Measurements from ENCODE around the gene ASB6. TPM values are rescaled to one million over a fixed set of nuclear protein-coding genes. Genes with fewer than 3 reads are reported as not detected.

ASB6 gene
- total RNA-seq, 1 donor from 2014 or later: 17.4 TPM

DNA sequence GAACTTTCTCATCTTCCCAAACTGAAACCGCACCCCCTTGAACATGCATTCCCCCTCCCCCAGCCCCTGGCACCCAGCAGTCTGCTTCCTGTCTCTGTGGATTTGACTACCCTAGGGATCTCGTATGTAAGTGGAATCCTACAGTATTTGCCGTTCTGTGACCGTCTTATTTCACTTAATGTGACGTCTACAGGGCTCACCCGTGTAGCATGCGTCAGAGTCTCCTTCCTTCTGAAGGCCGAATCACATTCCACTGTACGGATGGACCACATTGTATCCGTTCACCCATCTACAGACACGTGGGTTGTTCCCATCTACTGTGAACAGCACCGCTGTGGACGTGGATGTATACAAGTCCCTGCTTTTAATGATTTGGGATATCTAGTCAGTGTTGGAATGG, 28.0 kb upstream of the ASB6 start:
- no peaks in the 10 kb centered on the region for H3K27me3 Mint-ChIP-seq (ENCODE audit: low read depth)
- H3K4me1 Mint-ChIP-seq (ENCODE audit: low read depth): peaks cover 18% of the 10 kb centered on the region
- peak overlapping the region; percentile 17 for H3K27ac Mint-ChIP-seq (ENCODE audit: unreplicated experiment)
- TF ChIP-seq, protein P1, sequence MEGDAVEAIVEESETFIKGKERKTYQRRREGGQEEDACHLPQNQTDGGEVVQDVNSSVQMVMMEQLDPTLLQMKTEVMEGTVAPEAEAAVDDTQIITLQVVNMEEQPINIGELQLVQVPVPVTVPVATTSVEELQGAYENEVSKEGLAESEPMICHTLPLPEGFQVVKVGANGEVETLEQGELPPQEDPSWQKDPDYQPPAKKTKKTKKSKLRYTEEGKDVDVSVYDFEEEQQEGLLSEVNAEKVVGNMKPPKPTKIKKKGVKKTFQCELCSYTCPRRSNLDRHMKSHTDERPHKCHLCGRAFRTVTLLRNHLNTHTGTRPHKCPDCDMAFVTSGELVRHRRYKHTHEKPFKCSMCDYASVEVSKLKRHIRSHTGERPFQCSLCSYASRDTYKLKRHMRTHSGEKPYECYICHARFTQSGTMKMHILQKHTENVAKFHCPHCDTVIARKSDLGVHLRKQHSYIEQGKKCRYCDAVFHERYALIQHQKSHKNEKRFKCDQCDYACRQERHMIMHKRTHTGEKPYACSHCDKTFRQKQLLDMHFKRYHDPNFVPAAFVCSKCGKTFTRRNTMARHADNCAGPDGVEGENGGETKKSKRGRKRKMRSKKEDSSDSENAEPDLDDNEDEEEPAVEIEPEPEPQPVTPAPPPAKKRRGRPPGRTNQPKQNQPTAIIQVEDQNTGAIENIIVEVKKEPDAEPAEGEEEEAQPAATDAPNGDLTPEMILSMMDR (IDR thresholded peaks at IDR 0.05): no peak
- H3K4me3 Mint-ChIP-seq (ENCODE audit: unreplicated experiment): no peak overlapping the region
- H3K36me3 Mint-ChIP-seq (ENCODE audit: low read depth): no peaks in the 10 kb centered on the region
- DNase-seq (ENCODE audit: low spot score): no peak
- H3K9me3 Mint-ChIP-seq (ENCODE audit: low read depth): no peaks in the 10 kb centered on the region

DNA sequence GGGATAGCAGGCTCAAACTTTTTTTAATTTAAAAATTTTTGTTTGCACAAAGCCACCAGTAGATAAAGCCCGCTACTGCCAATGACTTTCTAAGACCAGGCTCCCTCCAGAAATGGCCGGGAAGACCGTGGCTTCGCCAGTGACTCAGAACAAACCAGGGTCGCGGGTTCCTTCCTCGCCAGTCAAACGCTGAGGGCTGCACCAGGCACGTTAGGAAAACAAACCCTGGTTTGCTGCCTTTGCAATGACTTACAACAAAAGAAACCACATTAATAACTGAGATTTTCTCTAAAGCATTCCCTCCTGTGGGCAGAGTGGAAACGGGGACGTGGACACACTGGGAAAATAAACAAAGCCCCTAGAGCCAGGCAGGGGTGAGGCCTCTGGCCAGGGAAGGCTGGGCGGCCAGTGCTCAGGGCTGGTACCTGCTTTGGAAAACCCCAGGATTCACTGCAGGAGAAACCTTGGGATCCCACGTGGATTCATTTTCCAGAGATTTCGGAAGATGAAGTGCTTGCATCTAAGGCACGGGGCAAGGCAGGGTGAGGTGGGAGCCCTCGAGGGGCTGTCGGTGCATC, 27.3 kb upstream of the ASB6 start:
- Mint-ChIP-seq H3K36me3 (ENCODE audit: low read depth) (no peaks in the 10 kb centered on the region), H3K4me1 (ENCODE audit: low read depth) (peaks cover 22% of the 10 kb centered on the region), H3K27me3 (ENCODE audit: low read depth) (peaks cover 2% of the 10 kb centered on the region), H3K4me3 (ENCODE audit: unreplicated experiment) (no peak overlapping the region), H3K9me3 (ENCODE audit: low read depth) (no peaks in the 10 kb centered on the region), H3K27ac (ENCODE audit: unreplicated experiment) (peak overlapping the region; percentile 12)
- TF ChIP-seq, protein P1 (IDR thresholded peaks at IDR 0.05): no peak
- DNase-seq (ENCODE audit: low spot score): no peak

DNA sequence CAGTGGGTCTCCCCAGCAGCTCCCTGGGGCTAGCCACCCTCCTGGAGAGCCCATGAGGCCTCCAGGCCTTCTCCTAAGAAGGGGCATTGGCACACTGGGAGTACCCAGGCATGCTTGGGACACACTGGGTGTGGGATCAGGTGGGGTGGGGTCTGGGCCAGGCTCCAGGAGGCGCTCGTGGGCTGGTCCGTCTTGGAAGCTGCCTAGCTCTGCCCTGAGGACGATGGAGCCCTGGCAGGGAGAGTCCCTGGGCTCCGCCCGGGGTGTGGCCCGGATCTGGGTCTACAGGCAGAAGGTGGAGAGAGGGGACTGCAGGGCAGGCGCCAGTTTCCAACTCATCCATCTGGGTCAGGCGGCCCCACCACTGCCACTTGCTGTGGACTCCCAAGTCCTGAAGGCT, 25.9 kb upstream of the ASB6 start:
- H3K9me3 Mint-ChIP-seq (ENCODE audit: low read depth): no peaks in the 10 kb centered on the region
- DNase-seq (ENCODE audit: low spot score): peak; percentile 84
- no peaks in the 10 kb centered on the region for H3K36me3 Mint-ChIP-seq (ENCODE audit: low read depth)
- H3K27ac Mint-ChIP-seq (ENCODE audit: unreplicated experiment): no peak overlapping the region
- peaks cover 2% of the 10 kb centered on the region for H3K27me3 Mint-ChIP-seq (ENCODE audit: low read depth)
- peaks cover 21% of the 10 kb centered on the region for H3K4me1 Mint-ChIP-seq (ENCODE audit: low read depth)
- TF ChIP-seq, protein P1 (IDR thresholded peaks at IDR 0.05): no peak
- no peak overlapping the region for H3K4me3 Mint-ChIP-seq (ENCODE audit: unreplicated experiment)

DNA sequence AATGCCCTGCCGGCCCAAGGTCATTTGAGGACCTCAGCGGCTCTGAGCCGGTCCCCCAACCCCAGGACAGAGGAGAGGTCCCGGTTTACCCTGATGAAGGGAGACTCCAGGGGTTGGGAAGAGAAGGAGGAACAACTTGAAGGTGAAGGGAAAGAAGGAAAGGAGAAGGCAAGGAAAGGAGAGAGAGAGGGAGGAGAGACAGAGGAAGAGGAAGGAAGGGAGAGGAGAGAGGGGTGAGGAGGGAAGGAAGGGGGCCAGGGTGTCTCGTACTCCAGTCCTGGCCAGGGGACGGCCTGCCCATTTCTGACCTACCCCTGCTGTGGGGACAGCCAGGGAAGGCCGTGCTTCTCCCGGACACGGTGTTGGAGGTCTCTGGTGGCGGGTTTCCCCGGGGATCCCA, 25.4 kb upstream of the ASB6 start:
- H3K36me3 Mint-ChIP-seq (ENCODE audit: low read depth): no peaks in the 10 kb centered on the region
- no peak overlapping the region for H3K4me3 Mint-ChIP-seq (ENCODE audit: unreplicated experiment)
- TF ChIP-seq, protein P1 (IDR thresholded peaks at IDR 0.05): no peak
- peaks cover 2% of the 10 kb centered on the region for H3K27me3 Mint-ChIP-seq (ENCODE audit: low read depth)
- H3K9me3 Mint-ChIP-seq (ENCODE audit: low read depth): no peaks in the 10 kb centered on the region
- peaks cover 18% of the 10 kb centered on the region for H3K4me1 Mint-ChIP-seq (ENCODE audit: low read depth)
- no peak overlapping the region for H3K27ac Mint-ChIP-seq (ENCODE audit: unreplicated experiment)
- no peak for DNase-seq (ENCODE audit: low spot score)

DNA sequence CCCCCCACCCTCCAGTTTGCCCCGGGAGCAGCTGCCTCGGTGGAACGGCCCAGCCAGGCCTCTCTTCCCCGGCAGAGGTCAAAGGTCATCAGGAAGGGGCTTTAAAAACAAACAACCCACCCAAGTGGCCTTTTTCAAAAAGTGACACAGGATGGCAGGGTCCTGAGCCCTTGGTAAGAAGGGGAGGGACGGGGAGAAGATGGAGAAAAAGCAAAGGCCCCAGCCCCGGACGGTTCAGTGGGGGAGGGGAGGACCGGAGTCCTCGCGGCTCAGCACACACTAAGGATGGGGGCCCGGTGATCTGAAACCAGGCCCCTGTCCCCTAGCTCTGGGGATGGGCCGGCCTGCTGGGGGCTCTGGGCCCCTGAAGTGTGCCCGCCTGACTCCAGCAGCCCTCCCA, 24.6 kb upstream of the ASB6 start:
- Mint-ChIP-seq H3K4me1 (ENCODE audit: low read depth) (peaks cover 17% of the 10 kb centered on the region), H3K27me3 (ENCODE audit: low read depth) (peaks cover 2% of the 10 kb centered on the region), H3K9me3 (ENCODE audit: low read depth) (no peaks in the 10 kb centered on the region), H3K36me3 (ENCODE audit: low read depth) (no peaks in the 10 kb centered on the region), H3K4me3 (ENCODE audit: unreplicated experiment) (no peak overlapping the region), H3K27ac (ENCODE audit: unreplicated experiment) (no peak overlapping the region)
- TF ChIP-seq, protein P1 (IDR thresholded peaks at IDR 0.05): no peak
- DNase-seq (ENCODE audit: low spot score): no peak
